ENCODE results near the gene SDC4. TPM values are rescaled to one million over a fixed set of nuclear protein-coding genes. Genes with fewer than 3 reads are reported as not detected.

Gene SDC4
- polyA plus RNA-seq, 1 donor (not counting 4 experiments of a cell fraction or from before 2014, with no cell fraction given), result 114 TPM

- Histone ChIP-seq H3K4me1 (ENCODE audit: control insufficient read depth, extremely low read depth, insufficient read depth, low read length) (peaks cover 5% of the 10 kb centered on the region), H4K20me1 (ENCODE audit: control insufficient read depth, extremely low read depth, insufficient read depth, low read length) (no peaks in the 10 kb centered on the region), H3K27ac (ENCODE audit: control insufficient read depth, insufficient read depth, low read length) (no peak overlapping the region), H3K79me2 (ENCODE audit: control insufficient read depth, insufficient read depth, low read length) (no peaks in the 10 kb centered on the region), H3K4me3 (ENCODE audit: control insufficient read depth in 2 of 3, extremely low read depth in 1 of 3, insufficient read depth in 2 of 3, low read depth in 1 of 3, low read length in 3 of 3) (no peak overlapping the region), H3K36me3 (ENCODE audit: control insufficient read depth in 2 of 2, extremely low read depth in 1 of 2, insufficient read depth in 2 of 2, low read length in 2 of 2) (peaks cover 0 to 1% of the 10 kb centered on the region in 2 experiments), H3K9me1 (ENCODE audit: control insufficient read depth, extremely low read depth, insufficient read depth, low read length) (no peaks in the 10 kb centered on the region), H2AFZ (ENCODE audit: control insufficient read depth, low read length) (no peak overlapping the region), H3K9me3 (ENCODE audit: control insufficient read depth, low read depth, low read length) (no peaks in the 10 kb centered on the region), H3K9ac (ENCODE audit: control insufficient read depth, extremely low read depth, insufficient read depth, low read length) (no peak overlapping the region), H3K27me3 (ENCODE audit: control insufficient read depth, extremely low read depth, insufficient read depth, low read length) (no peaks in the 10 kb centered on the region), H3K4me2 (ENCODE audit: control insufficient read depth, extremely low read depth, insufficient read depth, low read depth, low read length) (no peak overlapping the region)
- DNase-seq (ENCODE audit: low read depth, low spot score) (no peak), FAIRE-seq (no peak)
- dilution Hi-C loops (cut with MboI; ENCODE audit: extremely low pct_ligation_motif_present, low sequenced_read_pairs), result no loop called here
- TF ChIP-seq CTCF (optimal IDR thresholded peaks at IDR 0.05 in 1 of 3, IDR thresholded peaks at IDR 0.05 in 1 of 3, conservative IDR thresholded peaks at IDR 0.05 in 1 of 3; ENCODE audit: extremely low read depth in 1 of 3, insufficient read depth in 2 of 3, low read length in 3 of 3), result no peak
- no peak for TF ChIP-seq EZH2 (IDR thresholded peaks at IDR 0.05; ENCODE audit: low read length)
Measured at GRCh38 chr20:45377269-45377668, 29.0 kb upstream of the SDC4 start.

GRCh38 chr20:45374966-45375365 is 26.7 kb upstream of the SDC4 start:
- DNase-seq (ENCODE audit: low read depth, low spot score) (no peak), FAIRE-seq (no peak)
- peaks cover 5% of the 10 kb centered on the region for H3K4me1 ChIP-seq (ENCODE audit: control insufficient read depth, extremely low read depth, insufficient read depth, low read length)
- no peak overlapping the region for H3K9ac ChIP-seq (ENCODE audit: control insufficient read depth, extremely low read depth, insufficient read depth, low read length)
- H3K4me2 ChIP-seq (ENCODE audit: control insufficient read depth, extremely low read depth, insufficient read depth, low read depth, low read length), result no peak overlapping the region
- H3K27me3 ChIP-seq (ENCODE audit: control insufficient read depth, extremely low read depth, insufficient read depth, low read length), result no peaks in the 10 kb centered on the region
- H3K79me2 ChIP-seq (ENCODE audit: control insufficient read depth, insufficient read depth, low read length), result no peaks in the 10 kb centered on the region
- no peak overlapping the region for H2AFZ ChIP-seq (ENCODE audit: control insufficient read depth, low read length)
- dilution Hi-C loops (cut with MboI; ENCODE audit: extremely low pct_ligation_motif_present, low sequenced_read_pairs), result no loop called here
- no peaks in the 10 kb centered on the region for H4K20me1 ChIP-seq (ENCODE audit: control insufficient read depth, extremely low read depth, insufficient read depth, low read length)
- no peaks in the 10 kb centered on the region for H3K9me3 ChIP-seq (ENCODE audit: control insufficient read depth, low read depth, low read length)
- H3K4me3 ChIP-seq (ENCODE audit: control insufficient read depth in 2 of 3, extremely low read depth in 1 of 3, insufficient read depth in 2 of 3, low read depth in 1 of 3, low read length in 3 of 3), result no peak overlapping the region
- TF ChIP-seq CTCF (optimal IDR thresholded peaks at IDR 0.05 in 1 of 3, IDR thresholded peaks at IDR 0.05 in 1 of 3, conservative IDR thresholded peaks at IDR 0.05 in 1 of 3; ENCODE audit: extremely low read depth in 1 of 3, insufficient read depth in 2 of 3, low read length in 3 of 3) (no peak), EZH2 (IDR thresholded peaks at IDR 0.05; ENCODE audit: low read length) (no peak)
- no peak overlapping the region for H3K27ac ChIP-seq (ENCODE audit: control insufficient read depth, insufficient read depth, low read length)
- H3K9me1 ChIP-seq (ENCODE audit: control insufficient read depth, extremely low read depth, insufficient read depth, low read length), result no peaks in the 10 kb centered on the region
- H3K36me3 ChIP-seq (ENCODE audit: control insufficient read depth in 2 of 2, extremely low read depth in 1 of 2, insufficient read depth in 2 of 2, low read length in 2 of 2), result peaks cover 0 to 1% of the 10 kb centered on the region in 2 experiments
